Cardiac septum (tissue), 1 donor: Measurements from ENCODE around the gene DSC1. TPM values are rescaled to one million over a fixed set of nuclear protein-coding genes. Genes with fewer than 3 reads are reported as not detected.
"Not testable (repeated sequence)": the region's sequence is repeated elsewhere in the genome, so short reads cannot be mapped to it uniquely, and the experiment has no call there.

Experiments used
- DNase-seq: peaks from one replicate; pipeline ENCODE4 v3.0.0-alpha.2; 2020; ENCODE audit warnings: low spot score
- intact Hi-C: fragments of 100-400 bp; cut with DNase I; formaldehyde crosslinking; loops from one replicate; pipeline ENCODE4 v1.14.0; 2022
- total RNA-seq: library from RNA; stranded (reverse); fragmentation: NEBNext Ultra II Directional; extraction: Animal tissue kit (Norgen Biotek cat#: 25700); gene quantifications from one replicate; pipeline ENCODE4 v1.2.1, GENCODE V29; 2021
- donor health status: DM: no; HTN: no; CAD: no.

DSC1 gene
- total RNA-seq, 1 donor from 2014 or later, result 10.0 TPM

DNA sequence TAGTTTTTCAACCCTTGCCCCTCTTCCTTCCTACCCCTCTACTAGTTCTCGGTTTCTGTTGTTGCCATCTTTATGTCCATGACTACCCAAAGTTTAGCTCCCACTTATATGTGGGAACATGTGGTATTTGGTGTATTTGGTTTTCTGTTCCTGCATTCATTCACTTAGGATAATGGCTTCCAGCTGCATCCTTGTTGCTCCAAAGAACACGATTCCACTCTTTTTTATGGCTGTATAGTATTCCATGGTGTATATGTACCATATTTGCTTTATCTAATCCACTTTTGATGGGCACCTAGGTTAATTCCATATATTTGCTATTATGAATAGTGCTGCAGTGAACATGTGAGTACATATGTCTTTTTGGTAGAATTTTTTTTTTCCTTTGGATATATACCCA, 20.6 kb upstream of the DSC1 start:
- no peak for DNase-seq
- intact Hi-C loops, result no loop called here

DNA sequence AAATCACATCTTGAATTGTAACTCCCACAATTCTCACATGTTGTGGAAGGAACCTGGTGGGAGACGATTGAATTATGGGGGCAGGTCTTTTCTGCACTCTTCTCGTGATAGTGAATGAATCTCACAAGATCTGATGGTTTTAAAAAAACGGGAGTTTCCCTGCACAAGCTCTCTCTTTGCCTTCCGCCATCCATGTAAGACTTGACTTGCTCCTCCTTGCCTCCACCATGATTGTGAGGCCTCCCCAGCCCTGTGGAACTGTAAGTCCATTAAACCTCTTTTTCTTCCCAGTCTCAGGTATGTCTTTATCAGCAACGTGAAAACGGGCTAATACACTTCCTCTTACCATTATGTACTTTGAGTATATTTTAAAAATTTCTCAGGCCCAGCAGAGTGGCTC, 14.7 kb upstream of the DSC1 start:
- DNase-seq, intact Hi-C loops: not testable (repeated sequence)

DNA sequence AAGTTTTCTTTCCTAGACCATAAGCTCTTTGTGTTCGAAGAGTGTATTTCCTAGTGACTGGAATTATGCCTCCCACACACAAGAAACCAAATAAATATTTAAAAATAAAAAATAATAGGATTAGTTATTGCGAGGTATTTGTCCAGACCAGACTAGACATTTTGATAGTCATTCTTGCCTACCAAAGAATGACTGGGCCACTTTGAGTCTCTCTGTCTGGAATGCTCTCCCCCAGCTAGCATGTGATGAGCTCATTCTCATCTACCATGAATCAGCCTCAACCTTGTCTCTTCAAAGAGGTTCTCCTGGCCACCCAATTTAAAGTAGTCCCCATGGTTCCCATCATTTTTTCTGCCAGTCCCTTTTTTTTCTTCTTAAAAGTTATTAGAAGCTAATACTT, 13.9 kb upstream of the DSC1 start:
- DNase-seq, result no peak
- intact Hi-C loops, result no loop called here

DNA sequence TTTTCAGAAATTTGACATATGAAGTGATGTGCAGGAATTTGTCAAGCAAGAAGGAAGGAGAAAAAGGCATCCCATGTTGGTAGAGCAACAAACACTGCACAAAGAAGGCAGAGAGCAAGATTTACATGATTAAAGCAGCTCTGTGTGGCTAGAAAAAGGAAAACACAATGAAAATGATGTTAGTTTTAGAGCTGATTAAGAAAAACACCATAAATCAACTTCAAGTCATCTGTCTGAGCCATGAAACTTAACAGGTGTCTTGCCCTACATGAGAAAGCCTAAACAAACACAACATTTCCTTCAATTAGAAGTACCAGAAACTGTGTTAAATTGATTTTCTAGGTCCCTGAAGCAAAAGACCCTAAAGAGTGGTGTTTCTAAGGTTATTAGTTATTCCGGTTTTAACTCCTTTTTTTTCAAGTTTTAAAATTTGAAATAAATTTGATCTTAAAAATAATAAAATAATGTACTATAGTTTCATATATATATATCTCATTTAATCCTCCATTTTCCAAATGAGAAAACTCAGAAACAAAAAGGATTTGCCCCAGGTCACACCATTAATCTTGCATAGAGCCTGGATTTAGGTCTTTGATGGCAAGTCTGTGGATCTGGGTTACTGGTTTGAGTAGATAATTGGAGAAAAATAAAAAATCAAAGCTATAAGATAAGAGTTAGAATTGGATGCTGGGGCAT, 8.6 kb upstream of the DSC1 start:
- intact Hi-C loops, result no loop called here
- DNase-seq, result no peak

DNA sequence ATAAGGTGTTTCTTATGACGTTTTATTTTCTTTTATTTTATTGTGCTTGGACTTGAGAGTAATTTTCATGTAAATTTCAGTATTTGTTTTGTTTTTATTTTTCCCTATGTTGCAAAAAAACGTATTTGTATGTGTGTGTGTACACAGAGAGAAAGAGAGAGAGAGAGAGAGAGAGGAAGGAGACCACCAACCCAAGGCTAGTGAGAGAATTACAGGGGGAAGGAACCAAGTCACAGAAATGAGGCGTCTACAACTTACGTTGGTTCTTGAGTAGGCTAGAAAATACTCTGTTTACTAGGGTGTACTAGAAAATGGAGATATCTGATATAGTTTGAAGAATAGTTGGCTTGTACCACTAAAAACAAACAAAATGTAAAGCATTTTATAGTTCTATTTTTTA, 7.7 kb upstream of the DSC1 start:
- no peak for DNase-seq
- intact Hi-C loops, result no loop called here

DNA sequence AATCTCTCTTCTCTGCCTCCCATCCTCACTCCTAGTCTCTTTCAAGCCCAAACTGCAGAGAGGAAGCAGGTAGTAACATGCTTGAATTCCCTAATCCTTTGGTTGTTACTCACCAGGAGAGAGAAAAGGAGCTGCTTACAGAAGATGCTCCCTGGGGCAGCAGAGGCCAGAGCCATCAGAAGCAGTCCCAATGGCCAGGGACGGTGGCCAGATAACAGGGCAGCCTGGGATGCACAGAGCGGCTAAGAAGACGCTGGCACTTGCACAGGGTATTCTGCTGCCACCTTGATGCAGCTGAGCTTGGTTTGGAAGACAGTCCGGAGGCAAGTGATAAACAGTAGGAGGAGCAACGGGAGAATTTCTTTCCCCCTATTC, 250 bp downstream of the DSC1 start:
- no peak for DNase-seq
- intact Hi-C loops, result no loop called here

DNA sequence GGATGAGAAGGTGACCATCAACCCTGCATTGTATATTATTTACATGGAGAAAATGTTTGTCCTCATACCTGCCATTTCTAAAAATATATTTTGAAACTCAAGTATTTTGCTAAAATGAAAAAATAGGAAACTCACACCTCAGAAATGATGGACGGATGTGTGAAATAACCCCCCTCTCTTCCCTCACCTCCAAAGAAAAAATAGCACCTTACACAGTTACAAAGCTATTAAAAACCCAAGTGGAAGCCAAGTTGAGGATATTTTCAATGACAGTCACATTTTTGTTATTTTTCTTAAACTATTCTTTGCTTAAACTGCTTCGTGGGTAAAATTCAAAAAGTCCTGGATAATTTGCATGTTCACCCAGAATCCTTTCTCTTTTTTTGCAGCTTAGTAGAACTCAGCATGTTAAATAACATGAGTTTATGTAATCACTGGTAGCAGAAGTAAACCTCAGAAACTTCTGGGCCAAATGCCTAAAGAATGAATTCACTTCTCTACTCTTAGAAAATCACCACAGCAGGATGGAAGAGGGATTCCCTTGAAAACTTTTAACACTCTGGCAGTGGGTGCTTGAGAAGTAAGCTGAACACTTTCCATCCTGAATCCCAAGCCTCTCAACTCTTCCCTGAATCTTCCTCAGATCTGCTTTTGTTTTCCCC, 768 bp downstream of the DSC1 start:
- DNase-seq, result no peak
- intact Hi-C loops, result no loop called here

DNA sequence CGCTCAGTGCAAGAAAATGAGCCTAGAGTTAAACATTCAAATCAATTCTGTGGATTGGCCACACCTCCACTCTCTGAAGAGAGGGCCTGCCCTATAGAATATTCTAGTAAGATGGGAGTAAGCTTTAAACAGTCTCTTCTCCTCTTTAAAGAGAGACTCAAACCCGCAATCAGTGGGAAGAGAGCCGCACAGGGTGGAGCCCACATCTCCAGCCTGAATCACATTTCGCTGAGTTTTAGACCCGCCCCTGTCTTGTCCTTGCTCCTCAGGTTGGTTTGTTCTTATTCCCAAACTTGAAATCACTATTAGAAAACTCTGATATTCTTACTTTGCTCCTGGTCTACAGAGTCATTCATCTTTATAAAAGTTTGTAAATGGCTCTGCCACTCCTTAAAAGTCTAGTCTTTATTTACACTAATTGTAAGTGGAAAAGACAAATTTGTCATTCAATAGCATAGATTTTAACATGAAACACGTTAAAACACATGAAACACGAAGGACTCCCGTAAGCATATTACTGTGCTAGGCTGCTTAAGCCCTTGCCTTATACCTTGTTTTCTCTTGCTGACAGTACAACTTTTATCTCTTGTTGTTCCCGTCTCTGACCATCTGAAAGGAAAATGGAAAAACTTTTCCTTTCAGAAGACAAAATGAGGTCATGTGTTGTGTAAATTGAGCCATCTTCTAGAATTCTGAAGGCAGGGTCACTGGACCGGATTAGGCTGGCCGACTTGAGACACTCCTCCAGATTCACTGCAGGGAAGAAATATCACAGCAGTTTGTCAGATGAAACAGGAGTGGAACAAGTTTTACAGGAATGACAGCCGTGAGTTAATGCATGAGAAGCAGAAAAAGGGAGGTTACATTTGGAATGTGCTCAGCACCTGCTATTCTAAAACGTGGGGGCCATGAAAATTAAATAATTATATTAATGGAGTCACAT, 5.6 kb downstream of the DSC1 start:
- intact Hi-C loops, result loop anchor here (10.0 kb wide), 2 partner anchors 52 to 58 kb away; partner anchors contain the start of gene DSC2
- no peak for DNase-seq

DNA sequence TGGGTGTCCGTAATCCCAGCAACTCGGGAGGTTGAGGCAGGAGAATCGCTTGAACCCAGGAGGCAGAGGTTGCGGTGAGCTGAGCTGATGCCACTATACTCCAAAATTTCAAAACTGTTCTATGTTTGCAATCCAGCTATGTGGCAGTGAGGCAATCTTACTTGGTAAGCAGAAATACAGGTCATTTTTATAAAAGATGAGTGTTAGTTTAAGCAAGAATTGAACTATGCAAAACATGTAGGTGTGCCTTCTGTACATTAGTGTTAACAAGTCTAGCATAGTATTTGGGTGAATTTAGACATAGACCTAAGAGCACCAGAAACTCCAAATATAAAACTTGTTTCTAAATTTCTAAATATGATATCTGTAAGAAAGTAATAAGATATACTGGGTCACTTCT, 7.2 kb downstream of the DSC1 start:
- intact Hi-C loops, result loop anchor here (10.0 kb wide), 2 partner anchors 51 to 59 kb away; partner anchors contain the start of gene DSC2
- no peak for DNase-seq

DNA sequence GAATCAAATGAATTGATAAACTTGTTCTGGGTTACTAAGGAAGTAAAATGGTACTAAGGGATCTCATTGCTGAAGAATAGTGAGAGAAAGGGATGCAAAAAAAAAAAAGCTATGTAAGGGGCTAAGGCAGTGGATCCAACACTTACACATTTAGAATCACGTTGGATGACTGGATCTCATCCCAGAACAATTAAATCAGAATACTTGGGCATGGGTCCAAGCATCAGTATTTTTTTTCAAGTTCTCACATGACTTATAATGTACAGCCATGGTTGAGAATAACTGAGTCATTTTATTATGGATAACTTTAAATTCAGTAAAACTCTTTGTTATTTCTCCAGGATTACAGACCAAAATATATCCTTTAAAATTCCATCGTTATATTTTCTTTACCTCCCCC, 8.5 kb downstream of the DSC1 start:
- intact Hi-C loops, result loop anchor here (10.0 kb wide), 2 partner anchors 49 to 61 kb away; partner anchors contain the start of gene DSC2
- no peak for DNase-seq

DNA sequence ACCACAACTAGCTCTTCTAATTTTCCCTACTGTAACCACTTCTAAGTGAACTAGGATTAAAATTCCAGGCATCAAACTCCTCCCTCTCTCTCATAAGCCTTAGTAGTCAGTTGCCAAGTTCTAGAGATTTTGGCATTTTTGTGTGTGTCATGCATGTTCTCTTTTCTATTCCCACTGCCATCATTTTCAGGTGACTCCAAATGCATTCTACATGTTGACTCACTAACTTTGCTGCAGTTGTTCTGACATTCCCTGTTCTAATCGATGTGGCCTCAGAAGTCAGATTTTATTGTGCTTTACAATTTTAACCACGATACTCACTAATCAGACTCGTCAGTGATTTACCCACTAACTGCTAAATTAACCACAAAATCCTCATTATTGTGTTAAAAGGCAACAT, 13.3 kb downstream of the DSC1 start:
- intact Hi-C loops, result no loop called here
- no peak for DNase-seq

DNA sequence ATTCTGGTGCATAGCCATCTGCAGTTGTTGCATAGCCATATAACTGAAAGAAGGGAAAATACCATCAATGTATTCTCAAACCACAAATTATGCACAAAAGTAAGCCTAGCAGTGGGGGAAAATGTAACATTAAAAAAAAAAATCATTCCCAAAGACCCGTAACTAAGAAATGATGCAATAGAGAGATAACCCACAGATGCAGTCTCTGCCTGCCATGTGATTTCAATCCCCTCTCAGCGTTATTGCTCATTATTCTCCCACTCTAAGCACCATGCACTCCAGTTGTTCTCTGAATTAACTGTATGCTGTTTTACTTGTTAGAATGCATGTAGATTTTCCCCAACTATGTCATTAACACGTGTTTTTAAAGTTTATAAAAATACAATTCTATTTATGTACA, 14.1 kb downstream of the DSC1 start:
- intact Hi-C loops, result no loop called here
- DNase-seq, result no peak

DNA sequence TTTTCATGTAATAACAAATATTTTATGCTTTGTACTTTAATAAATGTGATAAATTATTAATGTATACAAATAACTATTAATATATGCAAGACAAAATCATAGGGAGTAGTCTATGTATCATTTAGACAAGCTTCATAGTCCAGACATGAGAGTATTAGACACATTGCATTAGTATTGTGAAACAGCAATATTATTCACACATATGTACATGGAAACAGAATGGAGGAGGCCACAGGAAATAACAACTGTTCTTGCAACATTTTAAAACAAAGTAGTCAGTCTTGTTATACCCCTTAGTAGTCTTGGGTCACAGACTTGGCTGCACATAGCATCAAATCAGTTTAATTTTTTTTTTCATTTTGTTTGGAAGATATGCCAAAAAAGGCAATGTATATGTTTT, 15.8 kb downstream of the DSC1 start:
- intact Hi-C loops, result no loop called here
- DNase-seq, result no peak

DNA sequence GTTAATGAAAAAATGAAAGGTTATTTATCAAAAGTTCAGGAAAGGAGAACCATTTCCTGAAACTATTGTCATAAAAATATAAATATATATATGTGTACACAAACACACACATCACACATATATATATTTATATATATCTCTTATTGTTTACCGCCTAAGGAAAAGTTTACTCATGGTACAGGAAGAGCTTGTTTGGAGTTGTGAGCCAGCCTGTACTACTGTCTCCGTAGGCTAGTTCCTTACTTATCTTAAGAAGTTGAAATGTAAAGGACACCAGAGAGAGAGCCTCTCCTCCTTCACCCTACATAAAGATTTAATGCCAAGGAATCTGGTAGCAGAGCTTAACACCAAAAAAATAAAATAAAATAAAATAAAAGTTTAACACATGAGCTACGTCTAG, 19.6 kb downstream of the DSC1 start:
- DNase-seq, result no peak
- intact Hi-C loops, result no loop called here

DNA sequence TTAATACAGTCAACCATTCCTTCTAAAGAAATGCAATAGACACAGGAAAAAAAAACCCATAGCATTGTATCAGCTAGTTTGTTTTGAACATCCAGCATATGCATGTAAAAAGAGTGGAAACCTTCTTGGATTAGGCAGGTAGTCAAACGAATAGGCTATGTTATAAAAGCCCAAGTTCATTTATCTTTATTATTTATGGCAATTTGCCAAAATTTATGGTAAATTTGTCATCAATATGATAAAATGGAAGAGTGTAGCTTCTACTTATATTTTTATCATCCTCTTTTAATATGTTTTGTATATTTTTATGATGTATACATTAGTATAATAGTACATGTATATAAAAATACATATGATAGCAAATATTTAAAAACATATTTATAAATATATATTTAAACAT, 23.9 kb downstream of the DSC1 start:
- no peak for DNase-seq
- intact Hi-C loops, result no loop called here

DNA sequence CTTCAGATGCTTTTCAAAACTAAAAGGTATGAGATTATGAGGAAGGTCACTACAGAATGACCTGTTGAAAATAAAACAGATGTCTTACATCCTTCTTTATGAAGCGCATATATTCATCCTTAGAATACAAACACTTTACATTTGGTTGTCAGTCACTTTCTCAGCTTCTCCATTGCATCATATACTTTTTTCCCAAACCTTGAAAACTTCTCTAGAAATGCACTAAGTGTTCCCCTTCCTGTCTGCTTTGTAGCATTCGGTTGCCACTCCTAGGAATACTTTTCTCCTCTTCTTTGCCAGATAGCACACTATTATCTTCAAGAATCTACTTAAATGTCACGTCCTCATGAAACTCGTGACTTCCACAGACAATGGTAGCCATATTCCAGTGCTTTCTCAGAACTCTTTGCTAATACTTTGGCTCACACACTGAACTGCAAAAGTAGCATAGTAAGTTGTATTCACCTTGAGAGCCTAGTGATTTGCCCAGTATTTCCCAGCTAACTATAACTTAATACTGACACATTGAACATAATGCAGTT, 27.6 kb downstream of the DSC1 start:
- intact Hi-C loops, result no loop called here
- no peak for DNase-seq

DNA sequence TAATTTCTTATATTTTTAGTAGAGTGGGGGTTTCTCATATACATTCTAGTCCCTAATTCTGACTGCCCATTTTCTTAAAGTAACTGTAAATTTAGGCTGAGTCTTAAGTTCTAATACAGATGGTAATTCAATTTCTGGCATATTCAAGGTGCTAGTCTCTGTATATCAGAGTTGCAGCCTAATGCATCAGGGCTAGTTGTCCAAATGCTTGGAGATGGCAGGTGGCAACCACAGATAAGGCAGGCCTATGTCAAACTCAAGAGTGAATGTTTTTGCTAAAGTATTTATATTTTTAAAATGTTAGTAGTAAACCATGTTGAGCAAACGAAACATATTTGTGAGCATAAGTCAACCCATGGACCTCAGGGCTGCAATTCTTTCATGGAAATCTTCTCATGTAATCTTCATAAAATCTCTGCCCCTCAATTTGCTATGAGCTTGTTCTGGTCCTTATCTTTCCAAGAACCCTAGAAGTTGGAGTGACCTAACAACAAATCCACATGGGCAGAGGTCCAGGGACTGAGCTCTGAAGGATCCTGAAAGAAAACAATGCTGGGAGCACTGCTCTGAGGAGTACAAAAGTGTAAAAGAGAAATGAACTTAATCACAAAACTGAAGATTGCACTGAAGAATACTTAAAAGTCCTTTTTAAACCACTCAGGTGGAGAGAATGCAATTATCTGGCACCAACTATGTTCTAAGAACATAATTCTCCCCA, 33.1 kb downstream of the DSC1 start:
- intact Hi-C loops, result no loop called here
- DNase-seq, result no peak

DNA sequence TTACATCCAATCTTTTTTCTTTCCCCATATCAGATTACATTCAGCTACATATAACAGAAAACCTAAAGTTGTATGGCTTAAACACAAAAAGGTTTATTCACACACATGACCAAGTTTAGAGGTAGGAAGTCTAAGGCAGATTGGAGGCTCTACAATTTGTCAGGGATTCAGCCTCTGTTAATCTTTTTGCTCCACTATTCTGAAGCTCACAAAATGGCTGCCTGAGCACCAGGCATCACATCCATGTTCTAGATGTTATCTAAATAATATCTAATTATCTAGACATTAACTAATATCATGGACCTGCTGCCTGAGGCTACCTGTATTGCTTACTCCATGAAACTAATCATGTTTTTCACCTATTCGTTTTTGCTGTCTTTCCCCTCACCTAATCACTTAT, 36.8 kb downstream of the DSC1 start:
- intact Hi-C loops, result no loop called here
- DNase-seq, result no peak

DNA sequence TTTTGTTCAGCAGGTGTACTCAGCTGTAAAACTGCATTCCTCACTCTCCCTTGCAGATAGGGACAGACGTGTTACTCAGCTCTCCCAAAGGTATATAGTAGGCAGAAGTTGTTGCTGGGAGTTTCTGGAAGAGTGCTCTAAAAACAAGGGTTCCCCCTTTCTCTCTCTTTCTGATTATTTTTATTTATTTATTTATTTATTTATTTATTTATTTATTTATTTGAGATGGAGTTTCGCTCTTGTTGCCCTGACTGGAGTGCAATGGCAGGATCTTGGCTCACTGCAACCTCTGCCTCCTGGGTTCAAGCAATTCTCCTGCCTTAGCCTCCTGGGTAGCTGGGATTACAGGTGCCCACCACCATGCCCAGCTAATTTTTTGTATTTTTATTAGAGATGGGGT, 39.5 kb downstream of the DSC1 start:
- DNase-seq, intact Hi-C loops: not testable (repeated sequence)

DNA sequence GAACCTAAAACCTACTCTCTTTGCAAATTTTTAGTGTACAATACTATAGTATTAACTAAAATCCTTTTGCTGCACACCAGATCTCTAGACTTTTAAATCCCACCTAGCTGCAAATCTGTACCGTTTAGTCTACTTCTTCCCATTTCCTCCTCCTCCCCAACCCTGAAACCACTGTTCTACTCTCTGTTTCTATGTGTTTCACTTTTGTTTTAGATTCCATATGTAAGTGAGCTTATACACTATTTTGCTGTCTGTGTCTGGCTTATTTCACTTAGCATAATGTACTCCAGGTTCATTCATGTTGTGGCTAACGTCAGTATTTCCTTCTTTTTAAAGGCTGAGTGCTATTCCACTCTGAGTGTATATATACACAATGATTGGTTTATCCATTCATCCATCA, 42.1 kb downstream of the DSC1 start:
- no peak for DNase-seq
- intact Hi-C loops, result no loop called here
